ENCODE measurements around the gene SURF2.
A peak's percentile ranks its signal among the peaks of the same experiment; 100 is the strongest.

The SURF2 gene

DNA sequence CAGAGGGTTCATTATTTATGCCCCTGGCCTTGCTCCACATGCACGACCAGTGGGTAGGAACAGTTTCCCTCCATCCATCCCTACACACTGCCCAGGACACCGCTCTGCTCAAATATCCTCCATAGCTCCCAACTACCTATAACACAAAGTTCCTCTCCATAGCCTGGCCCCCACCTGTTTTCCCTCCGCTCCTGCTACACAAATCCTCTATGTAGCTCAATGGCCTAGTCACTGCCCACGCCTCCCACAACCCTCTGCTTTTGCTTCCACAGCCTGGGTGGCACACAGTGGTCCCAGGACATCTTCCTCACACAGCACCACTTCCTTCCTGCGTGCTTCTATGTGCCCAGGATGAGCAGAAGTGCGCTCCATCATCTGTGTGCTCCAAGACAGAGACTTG is 41.0 kb downstream of the SURF2 start:
- DNase-seq (ENCODE audit: low read depth in 2 of 2): no peak

DNA sequence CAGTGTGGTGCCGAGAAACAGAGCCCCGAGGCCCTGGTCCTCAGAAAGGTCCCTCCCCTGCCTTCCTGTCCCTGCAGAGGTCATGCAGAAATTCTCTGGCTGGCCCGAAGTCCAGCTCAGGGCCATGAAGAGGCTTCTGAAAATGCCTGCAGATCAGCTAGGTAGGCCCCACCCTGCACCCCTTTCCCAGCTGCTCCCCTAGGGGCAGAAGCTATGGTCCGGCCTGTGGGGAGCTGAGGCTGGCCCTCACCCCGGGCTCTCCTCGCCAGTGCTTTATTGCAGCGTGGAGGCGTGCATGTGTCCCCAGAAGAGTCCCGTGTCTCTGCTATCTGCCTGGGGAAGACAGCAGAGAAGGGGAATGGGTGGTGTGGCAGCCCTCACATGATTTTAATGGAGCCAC is 41.5 kb downstream of the SURF2 start:
- no peak for DNase-seq (ENCODE audit: low read depth in 2 of 2)

DNA sequence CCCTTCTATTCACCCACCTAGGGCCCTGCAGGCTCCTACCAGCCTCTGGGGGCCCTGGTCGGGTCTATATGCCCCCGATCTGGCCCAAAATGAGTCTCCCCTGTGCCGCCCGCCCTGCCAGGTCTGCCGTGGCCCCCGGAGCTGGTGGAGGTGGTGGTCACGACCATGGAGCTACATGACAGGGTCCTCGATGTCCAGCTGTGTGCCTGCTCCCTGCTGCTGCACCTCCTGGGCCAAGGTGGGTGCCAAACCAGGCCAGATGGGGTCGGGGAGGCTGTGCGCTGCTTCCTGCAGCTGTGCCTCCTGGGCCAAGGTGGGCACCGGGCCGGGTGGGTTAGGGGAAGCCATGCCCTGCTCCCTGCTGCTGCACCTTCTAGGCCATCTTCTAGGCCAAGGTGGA is 43.9 kb downstream of the SURF2 start:
- DNase-seq (ENCODE audit: low read depth in 2 of 2): no peak

DNA sequence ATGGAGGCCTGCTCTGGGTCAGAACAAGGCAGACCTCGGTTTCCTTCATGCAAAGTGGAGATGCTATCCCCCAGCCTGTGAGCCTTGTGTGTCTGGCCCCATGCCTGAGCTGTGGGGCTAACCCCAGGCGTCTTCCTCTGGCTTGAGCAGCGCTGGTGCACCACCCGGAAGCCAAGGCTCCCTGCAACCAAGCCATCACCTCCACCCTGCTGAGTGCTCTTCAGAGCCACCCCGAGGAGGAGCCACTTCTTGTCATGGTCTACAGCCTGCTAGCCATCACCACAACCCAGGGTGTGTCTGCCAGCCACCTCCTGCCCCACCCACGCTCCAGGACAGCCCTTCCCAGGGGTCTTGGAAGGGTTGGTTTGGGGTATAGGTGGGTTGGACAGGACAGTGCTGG is 45.2 kb downstream of the SURF2 start:
- no peak for DNase-seq (ENCODE audit: low read depth in 2 of 2)

DNA sequence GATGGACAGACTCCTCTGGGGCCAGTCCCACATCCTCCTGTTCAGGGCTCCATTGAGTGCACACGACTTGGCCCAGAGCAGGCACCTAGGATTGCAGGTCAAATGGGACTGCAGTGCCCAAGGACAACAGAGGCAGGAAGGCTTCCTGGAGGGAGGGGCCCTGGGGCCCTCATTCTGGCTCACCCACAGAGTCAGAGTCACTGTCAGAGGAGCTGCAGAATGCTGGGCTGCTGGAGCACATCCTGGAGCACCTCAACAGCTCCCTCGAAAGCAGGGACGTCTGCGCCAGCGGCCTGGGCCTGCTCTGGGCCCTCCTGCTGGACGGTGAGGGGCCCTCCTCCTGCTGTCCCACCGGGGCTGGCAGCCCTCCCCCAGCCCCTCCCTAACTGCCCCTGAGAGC is 46.3 kb downstream of the SURF2 start:
- DNase-seq (ENCODE audit: low read depth in 2 of 2): no peak

DNA sequence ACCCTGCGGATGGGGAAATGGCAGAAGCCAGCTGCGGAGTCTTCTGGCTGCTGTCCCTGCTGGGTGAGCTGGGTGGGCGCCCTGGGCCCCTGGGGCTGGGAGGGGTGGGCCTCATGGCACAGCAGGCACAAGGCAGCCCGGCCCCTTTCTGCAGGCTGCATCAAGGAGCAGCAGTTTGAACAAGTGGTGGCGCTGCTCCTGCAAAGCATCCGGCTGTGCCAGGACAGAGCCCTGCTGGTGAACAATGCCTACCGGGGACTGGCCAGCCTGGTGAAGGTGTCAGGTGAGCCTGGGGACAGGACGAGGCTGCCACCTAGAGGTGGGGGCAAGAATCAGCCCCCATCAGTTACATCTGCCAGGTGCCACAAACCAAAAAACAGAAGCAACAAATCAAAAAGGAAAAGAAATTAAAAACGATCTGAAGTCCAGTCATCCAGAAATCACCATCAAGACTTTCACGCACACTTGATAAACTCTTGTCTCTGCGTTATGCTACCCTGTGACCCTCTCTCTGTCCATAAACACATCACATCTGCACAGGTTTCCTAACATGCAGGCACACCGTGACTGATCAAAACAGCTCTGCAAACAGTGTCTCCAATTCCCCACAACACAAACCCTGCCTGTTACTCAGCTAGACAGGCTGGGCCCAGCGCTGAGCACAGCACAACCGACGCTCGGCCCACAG is 47.6 kb downstream of the SURF2 start:
- peak in 1 of 2 donors; percentile 40 for DNase-seq (ENCODE audit: low read depth in 2 of 2)

DNA sequence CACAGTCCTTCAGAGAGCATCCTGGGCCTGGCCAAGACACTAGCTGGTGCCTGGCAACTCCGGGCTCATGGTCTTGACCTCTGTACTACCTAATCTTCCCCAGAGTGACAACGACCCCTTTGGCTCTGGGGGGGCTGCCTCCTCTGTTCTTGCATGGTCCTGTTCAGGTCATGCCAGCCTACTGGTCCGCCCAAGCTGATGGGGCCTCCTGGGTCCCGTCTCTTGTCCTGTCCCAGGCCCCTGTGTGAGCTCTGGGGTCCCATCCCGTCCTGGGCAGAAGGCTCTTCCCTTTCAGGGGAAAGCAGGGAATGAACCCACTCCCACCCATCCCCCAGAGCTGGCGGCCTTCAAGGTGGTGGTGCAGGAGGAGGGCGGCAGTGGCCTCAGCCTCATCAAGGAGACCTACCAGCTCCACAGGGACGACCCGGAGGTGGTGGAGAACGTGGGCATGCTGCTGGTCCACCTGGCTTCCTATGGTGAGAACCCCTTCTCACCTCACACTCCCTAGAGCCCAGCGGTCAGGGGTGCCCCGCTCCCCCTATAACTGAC is 48.2 kb downstream of the SURF2 start:
- no peak for DNase-seq (ENCODE audit: low read depth in 2 of 2)

DNA sequence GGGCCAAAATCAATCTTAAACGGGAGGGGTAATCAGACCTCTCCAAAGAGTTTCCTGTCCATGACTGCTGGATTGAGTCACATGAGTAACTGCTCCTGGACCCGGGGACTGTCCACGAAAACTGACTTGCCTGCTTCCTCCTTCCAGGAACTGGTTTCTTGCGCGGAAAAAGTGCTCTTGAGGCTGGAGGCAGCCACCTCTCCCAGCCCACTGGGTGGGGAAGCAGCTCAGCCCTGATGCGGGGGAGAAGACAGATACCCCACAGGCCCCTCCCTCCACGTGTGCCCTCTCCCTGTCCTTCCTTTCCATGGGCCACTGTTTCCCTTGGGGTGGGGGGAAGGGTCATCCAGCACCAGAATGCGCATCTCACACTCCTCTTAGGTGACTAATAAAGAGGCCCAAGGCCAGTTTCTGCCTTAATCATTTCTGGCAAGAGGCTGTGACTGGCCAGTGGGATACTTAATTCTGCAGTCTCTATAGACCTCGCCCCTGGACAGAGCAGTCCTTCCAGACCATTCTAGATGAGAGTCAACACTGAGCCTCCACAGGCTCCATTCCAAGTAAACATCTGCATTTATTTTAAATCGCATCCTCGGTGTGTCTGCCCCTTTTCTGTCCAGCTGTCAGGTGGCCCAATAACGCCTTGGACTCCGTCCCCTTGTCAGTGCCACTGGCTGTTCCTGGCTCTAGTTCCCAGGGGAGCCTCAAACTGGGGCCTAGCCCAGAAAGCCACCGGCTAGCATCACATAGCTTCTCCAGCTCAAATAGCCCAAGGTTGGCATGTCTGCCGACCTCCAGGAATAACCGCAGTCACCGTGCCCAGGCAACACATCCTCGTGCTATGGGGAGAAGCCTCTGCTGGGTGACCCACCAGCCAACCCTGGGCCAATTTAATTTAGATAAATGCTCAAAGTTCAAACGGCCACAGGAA is 49.4 kb downstream of the SURF2 start:
- DNase-seq (ENCODE audit: low read depth in 2 of 2): no peak

DNA sequence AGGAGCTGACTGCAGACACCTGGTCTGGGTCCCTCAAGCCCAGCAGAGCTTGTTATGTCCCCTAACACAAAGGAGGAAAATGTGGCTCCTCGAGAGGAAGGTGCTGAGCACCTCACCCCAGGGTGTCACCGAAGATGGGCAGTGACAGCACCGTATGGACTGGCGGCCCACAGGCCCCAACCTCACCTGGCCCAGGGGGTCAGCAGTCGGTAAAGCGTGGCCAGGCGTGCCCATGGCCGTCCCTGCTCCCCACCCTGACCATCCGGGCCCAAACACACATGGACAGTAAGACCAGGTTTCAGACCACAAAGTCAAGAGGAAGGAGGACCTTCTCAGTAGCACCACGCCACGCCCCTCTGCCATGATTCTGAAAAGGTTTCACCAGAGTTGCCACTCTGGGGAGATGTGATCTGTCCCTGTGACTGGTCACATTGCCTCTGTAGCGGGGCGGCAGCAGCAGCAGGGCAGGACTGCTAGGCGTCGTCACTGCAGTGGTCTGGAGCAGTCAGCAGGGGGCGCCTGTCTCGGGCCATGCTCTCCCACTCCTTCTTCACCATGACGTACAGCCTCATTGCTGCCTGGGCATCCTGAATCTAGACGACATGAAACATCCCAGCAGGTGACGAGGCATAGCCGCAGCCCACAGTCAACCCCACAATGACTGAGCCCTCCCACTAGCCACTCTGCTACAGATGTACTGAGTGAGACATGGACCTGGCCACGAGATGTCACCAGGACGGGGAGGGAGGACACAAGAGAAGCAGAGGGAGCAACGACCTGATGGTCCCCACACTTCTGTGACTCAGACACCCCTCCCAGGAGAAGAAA is 50.3 kb downstream of the SURF2 start:
- DNase-seq (ENCODE audit: low read depth in 2 of 2): peak; percentile 65 to 79

DNA sequence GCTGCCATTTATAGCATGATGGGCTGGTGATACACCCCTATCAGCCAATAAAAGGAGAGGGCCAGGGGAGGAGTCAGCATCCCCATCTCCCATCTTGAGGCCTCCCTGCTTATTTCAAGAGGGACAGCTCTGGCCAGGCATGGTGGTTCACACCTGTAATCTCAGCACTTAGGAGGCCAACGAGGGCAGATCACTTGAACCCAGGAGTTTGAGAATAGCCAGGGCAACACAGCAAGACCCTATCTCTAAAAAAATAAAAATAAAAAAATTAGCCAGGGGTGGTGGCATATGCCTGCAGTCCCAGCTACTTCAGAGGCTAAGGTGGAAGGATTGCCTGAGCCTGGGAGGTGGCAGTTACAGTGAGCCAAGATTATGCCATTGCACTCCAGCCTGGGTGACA is 51.7 kb downstream of the SURF2 start:
- no peak for DNase-seq (ENCODE audit: low read depth in 2 of 2)

Measured in stimulated activated CD8-positive, alpha-beta memory T cell treated with anti-CD3 and anti-CD28 coated beads, Interleukin-2, amount 100 ng/mL, for 48 hours (primary cell).